Amniotic stem cell (primary cell): ENCODE measurements around the gene MAPK4.

Experiments
- DNase-seq: peaks from one replicate; lab custom pipeline; 2025; lab: John Stamatoyannopoulos, UW

Gene MAPK4

GRCh38 chr18:50720325-50720674 lies 160.4 kb downstream of the MAPK4 start:
- DNase-seq = no peak

- DNase-seq = no peak
These were observed 161.1 kb downstream of the MAPK4 start for GRCh38 chr18:50721006-50721405.

DNA sequence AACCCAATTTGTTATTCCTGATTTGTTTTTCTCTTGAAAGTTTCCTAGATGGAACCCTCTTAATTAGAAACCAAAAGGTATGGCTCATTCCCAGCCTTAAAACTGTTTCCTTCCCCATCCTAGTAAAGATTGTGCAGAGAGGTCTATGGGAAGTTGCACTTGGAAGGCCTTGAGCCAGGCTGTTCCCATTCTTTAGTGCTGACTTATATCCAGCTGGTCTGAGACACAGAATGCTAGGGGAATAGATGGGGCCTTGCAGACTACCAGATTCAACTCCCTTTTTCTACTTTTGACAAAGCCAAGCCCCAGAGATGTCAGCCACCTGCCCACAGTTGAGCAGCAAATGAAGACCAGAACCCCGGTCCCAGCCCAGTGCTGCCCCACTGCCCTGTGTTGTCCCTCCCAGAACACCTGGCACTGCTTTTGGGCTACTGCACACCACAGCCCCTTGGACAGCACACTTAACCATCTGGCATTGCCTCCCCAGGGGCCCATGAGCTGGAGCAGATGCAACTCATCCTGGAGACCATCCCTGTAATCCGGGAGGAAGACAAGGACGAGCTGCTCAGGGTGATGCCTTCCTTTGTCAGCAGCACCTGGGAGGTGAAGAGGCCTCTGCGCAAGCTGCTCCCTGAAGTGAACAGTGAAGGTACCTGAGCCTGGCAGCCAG lies 161.7 kb downstream of the MAPK4 start:
- no peak for DNase-seq

DNA sequence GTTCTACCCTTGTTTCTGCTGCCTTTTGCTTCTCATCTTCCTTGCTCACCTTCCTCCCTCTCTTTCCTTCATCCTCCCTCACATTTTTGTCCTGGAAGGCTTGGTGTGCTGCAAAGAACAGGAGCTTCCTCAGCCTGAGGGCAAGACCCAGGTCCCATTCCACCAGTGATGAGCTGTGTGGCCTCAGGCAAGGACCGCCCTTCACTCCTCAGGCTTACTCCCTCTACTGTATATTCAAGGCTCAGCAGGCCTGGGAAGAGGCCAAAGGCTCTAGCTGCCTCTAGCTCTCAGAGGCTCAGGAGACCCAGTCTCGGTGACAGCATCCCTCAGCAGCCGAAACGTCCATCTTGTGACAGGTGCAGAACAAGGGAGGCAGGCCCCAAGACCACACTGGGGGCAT lies 162.4 kb downstream of the MAPK4 start:
- DNase-seq = no peak

DNA sequence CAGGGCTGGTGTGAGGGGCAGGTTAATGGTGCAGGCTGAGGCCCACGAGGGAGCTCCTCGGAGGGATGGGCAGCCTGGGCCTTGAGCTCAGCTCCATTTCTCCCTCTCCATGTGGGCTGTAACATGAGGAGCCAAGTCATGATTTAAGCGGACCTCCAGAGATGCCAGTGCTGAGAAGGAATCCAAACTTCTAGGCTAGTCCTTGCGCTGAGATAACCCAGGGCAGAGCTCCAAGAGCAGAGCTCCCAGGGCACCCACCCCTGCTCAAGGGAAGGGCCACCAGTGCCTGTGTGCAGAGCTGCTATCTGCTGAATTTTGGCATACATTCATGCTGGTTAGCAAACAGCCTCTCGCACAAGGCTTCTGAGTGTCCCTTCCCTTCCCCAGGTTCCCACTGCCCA lies 164.9 kb downstream of the MAPK4 start:
- no peak for DNase-seq

DNA sequence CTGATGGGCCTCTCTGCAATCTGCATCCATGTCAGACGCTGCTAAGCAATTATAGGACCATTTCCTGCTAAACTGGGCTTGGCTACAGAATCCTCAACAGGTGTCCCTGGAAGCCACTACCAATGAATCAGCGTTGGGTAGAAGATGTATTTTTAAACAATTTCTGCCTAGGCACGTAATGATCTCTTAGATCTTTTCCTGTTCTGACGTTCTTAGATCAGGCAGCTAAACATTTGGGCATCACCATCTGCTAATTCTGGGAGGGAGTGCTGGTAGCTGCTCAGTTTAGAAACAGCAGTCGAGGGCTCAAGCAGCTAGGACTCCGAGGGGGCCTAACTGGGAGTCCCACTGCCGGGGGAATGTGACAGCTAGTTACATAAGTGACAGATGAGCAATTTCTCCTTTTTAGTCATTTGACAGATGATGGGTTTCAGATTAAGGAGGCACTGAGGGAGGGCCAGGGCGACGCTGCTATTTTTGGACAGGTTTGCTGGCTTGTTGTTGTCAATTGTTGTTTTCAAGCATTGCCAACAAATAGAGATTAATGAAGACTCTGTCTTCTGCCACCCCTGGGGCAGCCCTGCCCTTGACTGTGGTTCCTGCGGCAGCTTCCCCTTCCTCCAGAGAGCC lies 167.2 kb downstream of the MAPK4 start:
- no peak for DNase-seq

DNA sequence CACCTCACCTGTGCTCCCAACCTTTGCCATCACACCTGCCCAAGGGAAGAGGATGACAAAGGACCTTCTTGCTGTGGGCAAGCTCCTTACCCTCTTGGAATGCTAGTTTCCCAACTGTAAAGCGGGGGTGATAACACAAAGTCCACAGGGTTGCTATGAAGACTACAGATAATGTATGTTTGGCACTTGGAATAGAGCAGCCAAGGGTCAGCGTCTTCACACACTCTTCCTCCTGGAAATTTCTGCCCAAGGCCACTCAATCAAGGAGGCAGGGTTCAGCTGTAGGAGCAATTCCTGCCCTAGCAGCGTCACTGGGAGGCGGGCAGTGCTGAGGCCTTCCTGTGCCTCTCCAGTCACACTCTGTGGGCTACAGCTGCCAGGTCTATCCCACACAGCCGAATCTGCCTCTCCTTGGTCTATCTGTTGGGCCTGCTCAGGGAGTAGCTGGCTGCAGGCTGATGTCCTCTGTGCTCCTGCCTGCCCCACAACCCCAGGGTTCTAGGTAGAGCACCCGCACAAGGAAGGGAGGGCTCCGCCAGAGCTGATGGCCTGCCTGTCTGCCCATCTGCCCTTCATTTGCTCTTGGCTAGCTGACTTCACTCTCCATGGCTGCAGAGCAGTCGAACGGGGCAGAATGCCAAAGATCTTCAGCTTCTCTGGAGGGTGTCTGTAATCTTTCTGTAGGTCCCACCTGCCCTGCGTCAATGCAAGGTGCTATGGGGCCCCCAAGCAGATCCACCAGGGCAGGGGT lies 168.0 kb downstream of the MAPK4 start:
- no peak for DNase-seq

GRCh38 chr18:50729376-50729775 lies 169.5 kb downstream of the MAPK4 start:
- no peak for DNase-seq

GRCh38 chr18:50729986-50730385 lies 170.1 kb downstream of the MAPK4 start:
- DNase-seq = no peak

GRCh38 chr18:50734342-50734741 lies 174.5 kb downstream of the MAPK4 start:
- no peak for DNase-seq

- DNase-seq = no peak
These were observed 175.0 kb downstream of the MAPK4 start for GRCh38 chr18:50734886-50735285.

- DNase-seq = no peak
These were observed 177.2 kb downstream of the MAPK4 start for GRCh38 chr18:50737127-50737526.

DNA sequence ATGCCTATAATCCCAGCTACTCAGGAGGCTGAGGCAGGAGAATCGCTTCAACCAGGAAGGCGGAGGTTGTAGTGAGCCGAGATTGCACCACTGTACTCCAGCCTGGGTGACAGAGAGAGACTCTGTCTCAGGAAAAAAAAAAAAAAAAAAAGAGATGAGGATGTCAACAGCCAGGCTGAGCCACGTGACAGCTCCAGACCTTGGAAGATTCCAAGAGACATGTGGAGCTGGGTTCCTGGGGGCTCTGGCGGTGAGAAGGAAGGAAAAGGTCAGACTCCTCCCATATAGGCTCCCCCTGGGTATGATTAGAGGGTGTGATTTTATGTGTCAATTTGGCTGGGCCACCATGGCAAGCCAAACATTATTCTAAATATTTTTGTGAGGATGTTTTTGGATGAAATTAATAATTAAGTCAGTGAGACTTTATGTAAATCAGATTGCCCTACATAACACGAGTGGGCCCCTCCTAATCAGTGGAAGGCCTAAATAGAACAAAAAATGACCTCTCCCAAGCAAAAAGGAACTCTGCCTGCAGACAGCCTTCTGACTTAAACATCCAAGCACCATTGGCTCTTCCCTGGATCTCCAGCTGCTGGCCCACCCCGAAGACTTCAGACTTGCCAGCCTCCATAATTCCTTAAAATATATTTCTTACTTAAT lies 178.3 kb downstream of the MAPK4 start:
- DNase-seq = no peak

DNA sequence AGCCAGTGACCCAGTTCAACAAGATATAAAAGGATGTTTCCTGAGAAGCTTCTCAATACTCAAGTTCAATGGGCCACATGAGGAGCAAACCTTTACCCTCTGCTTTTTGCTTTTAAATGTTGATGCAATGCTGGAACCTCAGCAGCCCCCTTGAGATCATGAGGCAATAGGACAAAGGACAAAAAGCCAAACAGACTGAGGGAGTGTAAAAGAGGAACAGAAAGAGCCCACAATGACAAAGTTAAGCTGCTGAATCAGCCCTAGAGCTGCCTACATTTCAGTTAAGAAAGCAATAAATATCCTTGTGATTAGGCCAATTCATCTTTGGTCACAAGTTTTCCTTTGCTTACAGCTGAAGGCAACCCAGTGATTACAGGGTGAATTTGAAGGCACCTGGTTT lies 183.1 kb downstream of the MAPK4 start:
- no peak for DNase-seq

DNA sequence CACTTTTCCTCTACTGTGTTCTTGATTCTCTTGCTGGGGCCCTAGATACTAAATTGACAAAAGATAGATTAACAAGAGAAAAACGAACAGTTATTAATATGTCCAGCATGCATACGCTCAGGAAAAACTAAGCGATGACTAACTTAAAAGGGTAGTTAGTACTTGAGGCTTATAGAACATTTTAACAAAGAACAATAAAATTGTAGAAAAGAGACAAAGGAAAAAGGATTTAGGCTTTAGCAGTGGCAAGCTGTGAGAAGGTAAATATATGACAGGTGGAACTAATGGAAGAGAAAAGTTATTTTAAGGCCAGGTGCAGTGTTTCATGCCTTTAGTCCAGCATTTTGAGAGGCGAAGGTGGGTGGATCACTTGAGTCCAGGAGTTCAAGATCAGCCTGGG lies 184.4 kb downstream of the MAPK4 start:
- no peak for DNase-seq

GRCh38 chr18:50745945-50746344 lies 186.1 kb downstream of the MAPK4 start:
- DNase-seq = no peak

DNA sequence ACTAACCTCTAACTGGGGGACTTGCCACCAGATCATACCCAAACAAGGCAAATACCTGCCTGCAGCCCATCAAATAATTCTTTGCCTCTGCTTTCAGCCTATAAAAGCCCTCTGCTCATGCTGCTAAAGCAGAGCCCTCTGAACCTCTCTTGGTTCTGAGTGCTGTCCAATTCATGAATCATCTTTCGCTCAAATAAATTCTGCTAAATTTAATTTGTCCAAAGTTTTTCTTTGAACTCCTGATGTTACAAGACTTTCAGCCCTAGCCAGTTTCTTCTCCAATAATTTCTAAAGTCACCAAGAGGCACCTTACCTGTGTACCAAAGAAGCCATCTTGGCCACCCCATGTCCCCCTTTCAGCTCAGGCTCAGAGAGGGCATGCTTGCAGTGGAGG lies 188.0 kb downstream of the MAPK4 start:
- DNase-seq = no peak

DNA sequence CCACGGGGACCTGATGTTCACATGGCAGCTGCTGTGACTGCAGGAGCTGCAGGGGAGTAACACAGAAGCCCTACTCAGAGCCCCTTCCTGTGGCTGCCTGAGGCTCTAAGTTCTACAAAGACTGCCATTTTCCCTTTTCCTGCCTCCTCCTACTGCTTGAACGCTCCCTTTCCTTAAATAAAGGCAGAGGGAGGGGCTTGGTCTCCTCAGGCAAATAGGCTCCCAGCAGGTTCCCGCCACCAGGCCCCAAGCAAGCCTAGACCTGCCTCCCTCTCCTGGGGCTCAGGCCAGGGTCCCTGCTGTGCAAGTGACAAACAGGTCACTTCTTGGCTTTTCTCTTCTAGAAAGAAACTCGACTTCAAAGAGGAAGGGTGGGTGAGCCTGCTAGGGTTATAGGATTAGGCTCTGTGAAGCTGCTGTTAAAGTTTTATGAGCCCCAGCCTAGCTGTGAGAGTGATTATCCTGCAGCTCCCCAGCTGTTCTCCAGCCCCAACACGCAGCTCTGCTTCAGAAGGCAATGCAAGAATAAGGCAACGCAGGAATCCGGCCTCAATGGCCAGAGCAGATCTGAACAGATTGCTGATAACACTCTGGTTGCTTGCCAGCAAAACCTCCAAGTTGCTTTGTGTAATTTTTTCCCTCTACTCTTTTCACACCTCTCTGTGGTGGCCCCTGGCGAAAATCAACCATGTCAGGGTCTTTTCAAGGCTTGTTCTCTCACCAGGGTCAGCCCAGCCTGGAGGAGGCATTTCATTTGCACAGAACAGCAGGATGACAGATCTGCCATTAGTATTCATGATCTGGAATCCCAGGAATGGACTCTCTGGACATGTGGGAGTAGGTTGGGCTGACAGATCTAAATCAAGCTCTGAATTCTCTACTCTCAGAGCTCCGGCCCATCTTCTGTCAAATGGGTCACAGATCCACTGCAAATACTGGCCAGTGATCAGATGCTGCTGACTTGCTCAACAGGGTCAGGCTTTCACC lies 188.6 kb downstream of the MAPK4 start:
- no peak for DNase-seq

DNA sequence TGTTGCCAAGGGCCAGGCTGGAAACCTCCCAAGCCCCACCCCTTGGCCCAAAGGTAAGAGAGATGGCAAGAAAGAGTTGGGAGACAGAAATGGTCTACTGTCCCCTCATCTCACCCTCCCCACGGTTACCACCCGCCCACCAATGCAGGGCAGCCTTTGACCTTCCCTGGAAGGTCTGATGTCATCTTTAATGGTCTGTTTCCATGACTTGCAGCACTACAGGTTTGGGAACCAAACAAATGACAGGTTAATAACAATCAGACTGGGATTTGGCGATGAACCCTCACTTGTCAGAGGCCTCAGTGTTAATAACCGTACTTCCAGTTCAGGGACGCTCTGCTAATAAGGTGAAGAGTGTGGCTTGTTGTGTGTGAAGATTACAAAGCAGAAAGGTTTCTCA lies 189.5 kb downstream of the MAPK4 start:
- DNase-seq = no peak

DNA sequence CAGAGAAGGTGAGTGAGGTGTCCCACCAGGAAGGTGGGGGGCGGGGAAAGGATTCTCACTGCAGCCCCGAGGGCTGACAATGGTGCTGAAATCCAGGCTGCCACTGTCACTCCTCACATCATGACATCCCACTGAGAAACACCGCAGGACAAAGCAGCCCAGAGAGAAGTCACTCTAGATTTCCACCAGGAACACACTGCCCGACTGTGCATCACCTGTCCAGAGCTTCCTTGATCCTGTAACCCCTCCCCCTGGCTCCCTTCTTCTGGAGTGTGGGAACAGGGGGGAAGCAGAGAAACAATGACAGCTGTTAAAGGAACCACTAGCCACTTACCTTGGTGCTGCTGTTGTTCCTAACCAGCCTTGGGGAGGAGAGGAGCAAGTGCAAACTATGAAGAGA lies 190.1 kb downstream of the MAPK4 start:
- no peak for DNase-seq

- no peak for DNase-seq
These were observed 190.7 kb downstream of the MAPK4 start for GRCh38 chr18:50750546-50750945.

DNA sequence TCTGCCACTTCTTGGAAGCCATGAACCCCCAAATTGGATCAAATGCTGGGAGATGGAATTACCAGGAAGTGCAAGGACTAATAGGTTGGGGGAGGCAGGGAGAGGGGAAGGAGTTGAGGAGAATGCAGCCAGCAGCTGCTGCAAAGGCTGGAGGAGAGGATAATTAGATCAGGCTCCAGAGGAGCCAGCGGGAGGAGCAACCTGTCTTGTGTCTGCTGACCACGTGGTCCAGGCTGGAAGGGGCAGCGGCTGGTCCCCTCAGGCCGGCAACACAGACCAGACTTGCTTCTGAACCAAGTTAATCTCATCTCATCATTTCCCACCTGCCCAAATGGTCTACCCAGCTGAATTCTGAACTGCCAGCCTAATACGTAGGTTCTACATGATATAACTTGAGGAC lies 191.6 kb downstream of the MAPK4 start:
- DNase-seq = no peak
